Stromal cell of bone marrow (primary cell): ENCODE measurements around the gene VAMP1.
A peak's percentile ranks its signal among the peaks of the same experiment; 100 is the strongest.
"Not testable (repeated sequence)": the region's sequence is repeated elsewhere in the genome, so short reads cannot be mapped to it uniquely, and the experiment has no call there.

ENCODE experiments used
- DNase-seq: peaks from one replicate; pipeline ENCODE4 v3.0.0-alpha.2; 2012; ENCODE audit warnings: low read depth

The VAMP1 gene, protein sequence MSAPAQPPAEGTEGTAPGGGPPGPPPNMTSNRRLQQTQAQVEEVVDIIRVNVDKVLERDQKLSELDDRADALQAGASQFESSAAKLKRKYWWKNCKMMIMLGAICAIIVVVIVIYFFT

DNA sequence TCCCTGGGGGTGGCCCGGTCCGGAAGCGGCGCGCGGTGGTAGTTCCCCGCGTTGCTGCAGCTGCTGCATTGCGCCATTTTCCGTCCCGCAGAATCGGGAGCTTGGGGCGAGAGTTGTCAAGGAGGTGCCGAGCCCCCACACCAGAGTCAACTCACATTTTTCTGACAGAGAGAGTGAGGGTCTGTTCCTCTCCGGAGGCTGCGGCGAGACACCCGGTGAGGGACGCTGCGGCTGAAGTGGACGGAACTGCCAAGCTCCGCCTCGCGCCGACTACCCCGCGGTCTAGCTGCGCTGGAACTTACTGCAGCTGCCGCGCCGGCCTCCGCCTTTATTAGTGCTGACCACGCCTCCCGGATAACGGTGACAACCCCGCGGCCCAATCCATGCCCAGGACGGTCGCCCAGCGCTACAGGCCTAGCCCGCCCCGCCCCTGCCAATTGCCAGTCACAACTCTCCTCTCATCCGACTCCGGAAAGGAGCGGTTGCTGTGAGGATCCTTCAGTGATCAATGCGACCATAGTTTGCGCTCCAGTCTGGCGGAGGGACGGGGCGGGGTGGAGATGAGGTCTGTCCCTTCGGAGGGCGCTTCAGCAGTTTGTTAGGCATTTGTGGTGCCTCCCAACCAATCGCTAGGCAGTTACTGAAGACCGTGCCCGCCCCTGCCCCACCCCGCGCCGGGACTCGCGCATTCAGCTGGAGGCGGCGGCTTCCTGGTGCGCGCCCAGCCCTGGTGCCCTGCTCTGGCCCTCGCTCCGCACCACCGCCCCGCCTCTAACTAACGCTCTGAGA is at the start of gene VAMP1:
TSS of gene VAMP1 (minus strand) at position 303 of the 789 bp plus-strand sequence. CDS start at position 157, 146 bp downstream.
- peak; percentile 95 for DNase-seq

DNA sequence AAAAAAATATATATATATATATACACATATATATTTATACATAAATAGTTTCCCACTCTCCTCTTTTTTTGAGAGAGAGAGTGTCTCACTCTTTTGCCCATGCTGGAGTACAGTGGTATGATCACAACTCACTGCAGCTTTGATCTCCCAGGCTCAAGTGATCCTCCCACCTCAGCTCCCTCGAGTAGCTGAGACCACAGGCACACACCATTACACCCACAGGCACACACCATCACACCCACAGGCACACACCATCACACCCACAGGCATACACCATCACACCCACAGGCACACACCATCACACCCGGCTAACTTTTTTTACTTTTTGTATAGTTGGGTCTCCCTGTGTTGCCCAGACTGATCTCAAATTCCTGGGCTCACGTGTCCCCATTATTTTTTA is 49.7 kb upstream of the VAMP1 start:
- no peak for DNase-seq

DNA sequence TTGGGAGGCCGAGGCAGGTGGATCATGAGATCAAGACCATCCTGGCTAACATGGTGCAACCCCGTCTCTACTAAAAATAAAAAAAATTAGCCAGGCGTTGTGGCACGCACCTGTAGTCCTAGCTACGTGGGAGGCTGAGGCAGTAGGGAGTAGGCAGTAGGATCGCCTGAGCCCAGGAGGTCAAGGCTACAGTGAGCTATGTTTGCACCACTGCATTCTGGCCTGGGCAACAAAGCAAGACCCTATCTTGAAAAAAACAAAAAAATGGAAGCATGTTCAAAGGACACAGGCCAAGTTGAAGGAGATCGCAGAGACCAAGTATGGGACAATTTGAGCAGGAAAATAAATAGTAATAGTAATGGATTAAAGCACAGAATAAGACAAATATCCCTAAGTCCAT is 37.6 kb upstream of the VAMP1 start:
- DNase-seq, result no peak

DNA sequence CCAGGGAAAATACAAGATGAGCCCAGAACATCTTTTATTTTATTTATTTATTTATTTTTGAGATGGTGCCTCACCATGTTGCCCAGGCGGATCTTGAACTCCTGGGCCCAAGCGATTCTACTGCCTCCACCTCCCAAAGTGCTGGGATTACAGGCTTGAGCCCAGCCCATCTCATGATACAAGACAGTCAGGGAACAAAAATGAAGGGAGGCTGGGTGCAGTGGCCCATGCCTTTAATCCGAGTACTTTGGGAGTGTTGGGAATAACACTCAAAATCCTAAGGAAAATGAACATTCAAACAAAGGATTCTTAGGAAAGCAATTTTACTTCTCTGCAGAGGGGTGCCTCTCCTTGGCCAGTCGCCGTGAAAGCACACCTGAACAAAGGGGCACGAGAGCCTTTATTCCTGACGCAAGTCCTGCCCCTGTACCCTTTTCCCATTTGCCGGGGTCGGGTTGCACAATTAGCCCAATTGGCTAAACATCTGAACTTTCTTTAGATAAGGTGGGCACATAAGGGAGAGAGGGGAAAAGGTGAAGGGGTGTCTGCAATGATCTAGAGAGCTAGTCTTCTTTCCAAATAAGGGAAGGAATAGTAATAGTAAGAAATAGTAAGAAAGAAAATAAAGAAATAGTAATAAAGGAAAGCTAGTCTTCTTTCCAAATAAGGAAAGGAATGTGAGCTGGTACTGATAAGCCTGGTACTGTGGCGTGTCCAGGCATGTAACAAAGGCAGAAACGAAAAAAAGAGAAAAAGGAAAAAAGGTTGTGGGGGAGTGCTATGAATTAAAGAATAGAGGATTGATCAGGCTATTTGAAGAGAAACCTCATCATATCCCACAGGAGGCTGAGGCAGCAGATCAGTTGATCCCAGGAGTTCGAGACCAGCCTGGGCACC is 36.9 kb upstream of the VAMP1 start:
- no peak for DNase-seq

DNA sequence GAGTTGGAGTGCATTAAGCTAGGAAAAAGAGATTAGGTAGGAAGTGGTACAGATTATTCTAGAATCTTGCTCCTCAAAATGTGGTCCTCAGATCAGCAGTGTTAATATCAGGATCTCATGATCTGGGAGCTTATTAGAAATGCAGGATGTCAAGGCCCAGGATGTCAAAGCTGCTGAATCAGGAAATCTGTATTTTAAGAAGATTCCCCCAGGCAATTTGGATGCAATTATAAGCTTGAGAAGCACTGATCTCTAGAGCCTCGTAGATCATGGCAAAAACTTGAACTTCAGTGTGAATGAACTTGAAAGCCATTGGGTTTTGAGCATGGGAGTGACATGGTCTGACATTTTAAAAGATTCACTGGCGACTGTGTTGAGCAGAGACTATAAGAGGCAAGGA is 30.0 kb upstream of the VAMP1 start:
- no peak for DNase-seq

DNA sequence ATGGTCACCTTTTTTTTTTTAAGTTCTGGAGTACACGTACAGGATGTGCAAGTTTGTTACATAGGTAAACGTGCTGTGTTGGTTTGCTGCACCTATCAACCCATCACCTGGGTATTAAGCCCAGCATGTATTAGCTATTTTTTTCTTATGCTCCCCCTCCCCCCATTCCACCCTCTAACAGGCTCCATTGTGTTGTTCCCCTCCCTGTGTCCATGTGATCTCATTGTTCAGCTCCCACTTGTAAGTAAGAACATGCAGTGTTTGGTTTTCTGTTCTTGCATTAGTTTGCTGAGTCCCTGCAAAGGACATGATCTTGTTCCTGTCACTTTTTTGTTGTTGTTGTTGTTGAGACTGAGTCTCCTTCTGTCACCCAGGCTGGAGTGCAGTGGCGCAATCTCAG is 26.8 kb upstream of the VAMP1 start:
- DNase-seq, result not testable (repeated sequence)

DNA sequence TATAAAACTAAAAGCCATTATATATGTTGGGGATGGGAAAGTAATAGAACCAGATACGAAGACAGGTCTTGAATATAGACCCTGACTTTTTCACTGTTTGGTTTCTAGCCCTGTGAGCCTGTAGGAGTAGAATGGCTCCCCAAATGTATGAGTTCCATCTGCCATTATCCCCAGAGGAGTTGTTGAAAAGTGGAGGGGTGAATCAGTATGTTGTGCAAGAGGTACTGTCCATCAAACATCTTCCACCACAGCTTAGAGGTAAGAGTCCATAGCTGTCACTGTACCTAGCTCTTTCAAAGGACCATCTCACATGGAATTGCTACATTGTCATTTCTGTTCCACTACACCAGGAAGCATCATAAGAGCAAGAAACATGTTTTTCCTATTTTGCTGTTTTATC is 24.5 kb upstream of the VAMP1 start:
- no peak for DNase-seq

DNA sequence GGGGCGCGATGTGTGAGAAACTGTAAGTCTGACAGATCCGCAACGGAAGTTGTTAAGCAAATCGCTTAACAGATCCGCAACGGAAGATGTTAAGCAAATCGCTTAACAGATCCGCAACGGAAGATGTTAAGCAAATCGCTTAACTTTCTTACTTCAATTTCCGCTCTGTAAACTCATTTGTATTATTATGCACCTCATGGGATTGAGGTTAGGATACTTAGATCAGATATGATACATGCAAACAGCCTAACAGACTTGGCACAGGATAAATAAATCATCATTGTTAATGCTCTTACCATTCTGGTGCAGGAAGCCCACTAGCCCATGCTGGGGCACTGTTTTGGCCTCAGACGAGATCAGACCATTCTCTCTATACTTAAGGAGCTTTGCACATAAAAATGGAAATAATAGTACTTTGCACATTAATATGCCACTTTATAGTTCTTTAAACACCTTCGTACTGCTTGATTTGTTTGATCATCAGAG is 23.8 kb upstream of the VAMP1 start:
- no peak for DNase-seq

DNA sequence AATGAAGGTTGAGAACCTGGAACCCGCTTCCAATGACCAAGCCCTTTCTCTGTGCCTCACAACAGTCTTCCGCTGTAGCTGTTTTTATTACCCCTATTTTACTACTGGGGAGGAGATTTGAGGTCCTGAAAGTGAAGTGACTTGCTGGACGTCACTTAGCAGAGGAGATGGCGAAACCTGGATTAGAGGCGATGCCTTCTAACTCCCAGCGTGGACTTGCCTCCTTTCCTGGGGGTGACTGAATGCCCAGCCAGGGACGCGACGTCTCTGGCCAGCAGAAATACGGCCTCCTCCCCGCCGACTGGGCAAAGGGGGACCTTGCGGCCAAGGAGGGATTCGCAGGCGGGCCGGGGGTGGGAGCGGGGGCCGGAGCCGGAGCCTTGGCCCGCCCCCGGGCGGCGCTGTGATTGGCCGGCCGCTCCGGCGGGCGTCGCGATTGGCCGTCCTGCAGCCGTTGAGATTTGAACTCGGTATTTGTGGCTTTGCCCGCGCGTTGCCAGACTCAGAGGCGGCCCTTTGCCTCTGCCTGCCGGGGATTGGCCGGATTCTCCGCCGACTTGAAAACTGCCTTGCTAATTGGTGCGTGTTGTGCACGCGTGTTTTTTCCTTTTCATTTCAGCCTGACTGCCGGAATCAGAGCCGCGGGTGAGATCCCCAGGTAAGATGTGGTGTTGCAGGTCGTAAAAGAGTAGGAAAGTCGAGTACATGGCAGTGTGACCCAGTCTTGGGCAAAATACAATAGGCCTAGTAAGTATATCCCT is 23.2 kb upstream of the VAMP1 start, which contains the start of gene NCAPD2:
TSS of gene NCAPD2 (plus strand) at position 606 of the 761 bp plus-strand sequence. CDS start 997 bp downstream, outside the sequence.
- DNase-seq, result peak; percentile 95

DNA sequence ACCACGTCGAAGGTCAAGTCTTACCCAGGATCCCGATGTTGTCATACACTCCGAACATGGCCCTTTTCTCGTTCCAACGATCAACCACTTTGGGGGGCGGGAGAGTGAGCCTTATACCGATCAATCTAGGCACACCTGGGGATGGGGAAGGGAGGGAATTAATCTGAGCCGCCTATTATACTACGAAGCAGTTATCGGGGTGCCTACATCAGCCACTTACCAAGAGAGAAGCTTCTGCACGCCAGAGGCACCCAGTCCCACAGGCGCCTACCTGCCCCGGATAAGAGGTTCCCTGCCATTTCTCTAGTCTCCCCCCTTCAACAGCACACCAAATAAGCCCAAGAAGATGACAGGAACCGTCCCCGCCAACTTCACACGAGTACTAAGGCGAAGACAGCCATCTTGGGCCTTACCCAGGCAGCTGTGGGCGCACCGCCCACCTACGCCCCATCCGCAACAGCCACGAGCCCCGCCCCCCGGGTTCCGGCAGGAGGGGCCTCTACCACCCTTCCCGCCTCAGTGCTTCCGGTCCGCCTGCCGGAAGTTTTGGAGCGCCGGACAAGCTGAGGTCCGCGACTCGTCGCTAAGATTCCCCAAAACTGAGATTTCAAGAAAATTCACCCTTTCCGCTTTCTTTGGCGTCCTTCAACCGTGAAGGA is 22.5 kb upstream of the VAMP1 start, which contains the start of gene MRPL51:
TSS of gene MRPL51 (minus strand) at position 425 of the 659 bp plus-strand sequence. CDS start at position 299, 126 bp downstream.
- peak; percentile 92 for DNase-seq

DNA sequence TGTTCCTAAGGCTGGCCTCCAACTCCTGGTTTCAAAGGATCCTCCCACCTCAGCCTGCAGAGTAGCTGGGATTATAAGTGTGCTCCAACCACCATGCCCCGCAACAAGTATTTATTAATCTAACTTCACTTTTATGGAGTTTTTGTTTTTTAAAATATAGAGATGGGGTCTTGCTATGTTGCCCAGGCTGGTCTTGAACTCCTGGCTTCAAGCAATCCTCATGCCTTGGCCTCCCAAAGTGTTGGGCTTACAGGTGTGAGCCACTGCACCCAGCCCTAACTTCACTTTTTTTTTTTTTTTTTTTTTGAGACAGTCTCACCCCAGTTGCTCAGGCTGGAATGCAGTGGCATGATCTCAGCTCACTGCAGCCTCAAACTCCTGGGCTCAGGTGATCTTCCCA is 20.2 kb upstream of the VAMP1 start:
- not testable (repeated sequence) for DNase-seq

DNA sequence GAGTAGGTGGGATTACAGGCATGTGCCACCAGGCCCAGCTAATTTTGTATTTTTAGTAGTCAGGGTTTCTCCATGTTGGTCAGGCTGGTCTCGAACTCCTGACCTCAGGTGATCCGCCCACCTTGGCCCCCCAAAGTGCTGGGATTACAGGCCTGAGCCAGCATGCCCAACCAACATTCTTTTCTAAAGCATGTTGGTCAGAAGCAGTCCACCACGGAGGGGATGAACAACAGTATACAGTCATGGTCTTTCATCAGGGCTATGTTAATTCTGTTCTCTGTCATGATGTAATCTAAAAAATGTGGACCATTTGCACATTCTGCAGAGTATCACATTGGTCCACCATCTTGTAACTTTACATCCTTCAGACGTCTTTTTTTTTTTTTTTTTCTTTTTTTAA is 19.0 kb upstream of the VAMP1 start:
- no peak for DNase-seq

DNA sequence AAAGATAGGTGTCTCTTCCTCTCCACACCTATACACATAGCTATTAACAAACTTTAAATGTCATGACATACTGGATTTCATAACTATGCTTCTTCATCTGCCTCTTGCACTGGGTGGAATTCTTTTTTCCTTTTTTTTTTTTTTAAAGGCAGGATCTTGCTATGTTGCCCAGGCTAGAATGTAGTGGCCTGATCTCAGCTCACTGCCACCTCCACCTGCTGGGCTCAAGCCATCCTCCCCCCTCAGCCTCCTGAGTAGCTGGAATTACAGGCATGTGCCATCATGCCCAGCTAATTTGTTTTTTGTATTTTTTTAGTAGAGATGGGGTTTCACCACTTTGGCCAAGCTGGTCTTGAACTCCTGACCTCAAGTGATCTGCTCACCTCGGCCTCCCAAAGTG is 17.8 kb upstream of the VAMP1 start:
- DNase-seq, result no peak

DNA sequence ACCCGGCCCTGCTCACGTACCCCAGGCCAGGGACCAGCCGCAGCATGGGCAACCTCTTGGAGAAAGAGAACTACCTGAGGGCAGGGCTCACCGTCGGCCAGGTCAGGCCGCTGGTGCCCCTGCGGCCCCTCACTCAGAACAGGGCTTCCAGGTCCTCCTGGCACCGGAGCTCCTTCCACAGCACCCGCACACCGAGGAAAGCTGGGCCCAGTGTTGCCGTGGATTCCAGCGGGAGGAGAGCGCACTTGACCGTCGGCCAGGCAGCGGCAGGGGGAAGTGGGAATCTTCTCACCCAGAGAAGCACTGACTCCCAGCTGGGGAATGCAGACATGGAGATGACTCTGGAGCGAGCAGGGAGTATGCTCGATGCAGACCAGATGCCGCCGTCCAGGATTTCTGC is 7.9 kb upstream of the VAMP1 start:
- no peak for DNase-seq

DNA sequence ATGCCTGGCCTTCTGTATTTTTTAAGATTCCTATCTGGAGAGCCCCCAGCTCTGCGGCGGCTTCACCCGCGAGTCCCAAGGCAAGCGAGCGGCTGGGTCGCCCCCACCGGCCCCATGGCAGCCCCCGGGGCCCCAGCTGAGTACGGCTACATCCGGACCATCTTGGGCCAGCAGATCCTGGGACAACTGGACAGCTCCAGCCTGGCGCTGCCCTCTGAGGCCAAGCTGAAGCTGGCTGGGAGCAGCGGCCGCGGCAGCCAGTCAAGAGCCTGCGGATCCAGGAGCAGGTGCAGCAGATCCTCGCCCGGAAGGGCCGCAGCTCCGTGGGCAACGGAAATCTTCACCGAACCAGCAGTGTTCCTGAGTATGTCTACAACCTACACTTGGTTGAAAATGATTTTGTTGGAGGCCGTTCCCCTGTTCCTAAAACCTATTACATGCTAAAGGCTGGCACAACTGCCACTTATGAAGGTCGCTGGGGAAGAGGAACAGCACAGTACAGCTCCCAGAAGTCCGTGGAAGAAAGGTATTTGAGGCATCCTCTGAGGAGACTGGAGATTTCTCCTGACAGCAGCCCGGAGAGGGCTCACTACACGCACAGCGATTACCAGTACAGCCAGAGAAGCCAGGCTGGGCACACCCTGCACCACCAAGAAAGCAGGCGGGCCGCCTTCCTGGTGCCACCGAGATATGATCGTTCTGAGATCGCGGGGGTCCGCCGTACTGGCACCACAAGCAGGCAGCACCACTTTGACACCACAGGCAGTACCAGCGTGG is 7.3 kb upstream of the VAMP1 start:
- not testable (repeated sequence) for DNase-seq

DNA sequence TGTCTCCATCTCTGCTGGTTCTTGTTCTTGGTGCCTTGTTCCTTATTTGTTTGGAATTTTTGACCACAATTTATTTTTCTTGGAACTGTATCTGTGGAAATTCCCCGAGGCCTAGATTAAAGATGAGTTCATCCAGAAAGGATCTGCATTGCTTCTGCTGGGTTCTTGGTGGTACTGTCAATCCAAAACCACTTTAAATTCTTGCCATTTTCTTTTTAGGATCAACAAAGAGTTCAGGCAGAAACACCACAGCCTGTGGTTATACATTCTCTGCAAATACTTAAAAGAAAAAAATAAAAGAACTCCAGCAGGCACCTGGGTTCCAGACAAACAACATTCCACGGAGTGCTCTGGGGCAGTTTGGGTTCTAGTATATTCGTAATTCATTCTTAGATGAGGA is 6.0 kb upstream of the VAMP1 start:
- peak; percentile 46 for DNase-seq

DNA sequence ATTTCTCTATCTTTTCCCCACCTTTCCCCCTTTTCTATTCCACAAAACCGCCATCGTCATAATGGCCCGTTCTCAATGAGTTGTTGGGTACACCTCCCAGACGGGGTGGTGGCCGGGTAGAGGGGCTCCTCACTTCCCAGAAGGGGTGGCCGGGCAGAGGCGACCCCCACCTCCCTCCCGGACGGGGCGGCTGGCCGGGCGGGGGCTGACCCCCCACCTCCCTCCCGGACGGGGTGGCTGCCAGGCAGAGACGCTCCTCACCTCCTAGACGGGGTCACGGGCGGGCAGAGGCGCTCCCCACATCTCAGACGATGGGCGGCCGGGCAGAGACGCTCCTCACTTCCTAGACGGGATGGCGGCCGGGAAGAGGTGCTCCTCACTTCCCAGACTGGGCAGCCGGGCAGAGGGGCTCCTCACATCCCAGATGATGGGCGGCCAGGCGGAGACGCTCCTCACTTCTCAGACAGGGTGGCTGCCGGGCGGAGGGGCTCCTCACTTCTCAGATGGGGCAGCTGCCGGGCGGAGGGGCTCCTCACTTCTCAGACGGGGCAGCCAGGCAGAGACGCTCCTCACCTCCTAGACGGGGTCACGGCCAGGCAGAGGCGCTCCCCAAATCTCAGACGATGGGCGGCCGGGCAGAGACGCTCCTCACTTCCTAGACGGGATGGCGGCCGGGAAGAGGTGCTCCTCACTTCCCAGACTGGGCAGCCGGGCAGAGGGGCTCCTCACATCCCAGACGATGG is 4.9 kb upstream of the VAMP1 start:
- not testable (repeated sequence) for DNase-seq

DNA sequence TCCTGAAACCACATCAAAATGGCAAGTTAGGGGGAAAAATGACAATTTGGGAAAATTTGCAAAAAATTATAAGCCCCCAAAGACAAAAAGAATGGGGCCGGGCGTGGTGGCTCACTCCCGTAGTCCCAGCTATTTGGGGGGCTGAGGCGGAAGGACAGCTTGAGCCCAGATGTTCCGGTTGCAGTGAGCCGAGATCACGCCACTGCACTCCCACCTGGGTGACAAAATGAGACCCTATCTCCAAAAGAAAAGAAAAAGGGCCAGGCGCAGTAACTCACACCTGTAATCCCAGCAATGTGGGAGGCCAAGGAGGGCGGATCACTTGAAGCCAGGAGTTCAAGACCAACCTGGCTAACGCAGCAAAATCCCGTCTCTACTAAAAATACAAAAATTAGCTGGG is 2.0 kb upstream of the VAMP1 start:
- DNase-seq, result no peak

DNA sequence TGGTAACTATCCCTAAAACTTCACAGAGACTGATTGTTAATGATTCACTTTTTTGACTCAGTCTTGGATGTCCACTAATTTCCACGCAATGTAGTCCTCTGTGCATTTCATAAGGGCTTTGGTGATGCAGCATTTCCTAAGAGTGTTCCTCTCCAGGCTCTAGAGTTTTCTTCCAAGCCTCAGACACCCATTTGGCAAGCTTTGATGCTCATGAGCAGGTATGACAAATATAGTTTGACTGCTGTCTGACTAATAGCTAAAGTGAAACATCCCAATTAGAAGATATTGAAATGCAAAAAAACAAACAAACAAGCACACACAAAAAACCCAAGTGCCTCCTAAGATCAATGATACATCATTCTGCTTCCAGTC is 1.5 kb upstream of the VAMP1 start:
- DNase-seq, result peak; percentile 59
